Esophagus muscularis mucosa (tissue), 4 donors: ENCODE data around the gene NAA80.

ENCODE experiments used
- CTCF ChIP-seq, 3 experiments: fragments of 200-600 bp in 2 of 3; fragments of 450-650 bp in 1 of 3; sonication (generic) in 2 of 3; IDR thresholded peaks; one replicate each; pipeline ENCODE4 v1.5.1; 2017 to 2019; ENCODE audit warnings: antibody characterized with exemption in 3 of 3, mild to moderate bottlenecking in 2 of 3, moderate library complexity in 1 of 3
- EP300 ChIP-seq: sonication (generic); formaldehyde crosslinking; IDR thresholded peaks from one replicate; pipeline ENCODE4 v1.6.1; 2017; ENCODE audit warnings: antibody characterized with exemption
- POLR2A ChIP-seq: fragments of 450-650 bp; IDR thresholded peaks from one replicate; pipeline ENCODE4 v1.6.1; 2017; ENCODE audit warnings: antibody characterized with exemption, moderate library complexity, mild to moderate bottlenecking, low read depth
- POLR2AphosphoS5 ChIP-seq, 2 donors: sonication (generic); formaldehyde crosslinking; IDR thresholded peaks; one replicate each; pipeline ENCODE4 v1.6.1; 2017; ENCODE audit warnings: antibody characterized with exemption in 2 of 2

- no peak for TF ChIP-seq CTCF (IDR thresholded peaks at IDR 0.05)
- no peak for TF ChIP-seq EP300
- no peak for TF ChIP-seq POLR2A
- TF ChIP-seq POLR2AphosphoS5 (IDR thresholded peaks at IDR 0.05): no peak
Observed at GRCh38 chr3:50295553-50296431, 3.4 kb downstream of the NAA80 start.
